GM10266 (cell line): ENCODE results near the gene SMG5.
"Not testable (repeated sequence)": the region's sequence is repeated elsewhere in the genome, so short reads cannot be mapped to it uniquely, and the experiment has no call there.

Source experiments
- DNase-seq: peaks from one replicate; pipeline ENCODE4 v3.0.0; 2012; ENCODE audit errors: extremely low spot score
- TF ChIP-seq, protein P1 (sequence below): IDR thresholded peaks from 2 replicates; pipeline ENCODE4 v1.5.1; 2012; ENCODE audit warnings: mild to moderate bottlenecking, low read depth; ENCODE audit not compliant: control insufficient read depth, insufficient read depth; ENCODE audit errors: missing control alignments

SMG5 gene, protein sequence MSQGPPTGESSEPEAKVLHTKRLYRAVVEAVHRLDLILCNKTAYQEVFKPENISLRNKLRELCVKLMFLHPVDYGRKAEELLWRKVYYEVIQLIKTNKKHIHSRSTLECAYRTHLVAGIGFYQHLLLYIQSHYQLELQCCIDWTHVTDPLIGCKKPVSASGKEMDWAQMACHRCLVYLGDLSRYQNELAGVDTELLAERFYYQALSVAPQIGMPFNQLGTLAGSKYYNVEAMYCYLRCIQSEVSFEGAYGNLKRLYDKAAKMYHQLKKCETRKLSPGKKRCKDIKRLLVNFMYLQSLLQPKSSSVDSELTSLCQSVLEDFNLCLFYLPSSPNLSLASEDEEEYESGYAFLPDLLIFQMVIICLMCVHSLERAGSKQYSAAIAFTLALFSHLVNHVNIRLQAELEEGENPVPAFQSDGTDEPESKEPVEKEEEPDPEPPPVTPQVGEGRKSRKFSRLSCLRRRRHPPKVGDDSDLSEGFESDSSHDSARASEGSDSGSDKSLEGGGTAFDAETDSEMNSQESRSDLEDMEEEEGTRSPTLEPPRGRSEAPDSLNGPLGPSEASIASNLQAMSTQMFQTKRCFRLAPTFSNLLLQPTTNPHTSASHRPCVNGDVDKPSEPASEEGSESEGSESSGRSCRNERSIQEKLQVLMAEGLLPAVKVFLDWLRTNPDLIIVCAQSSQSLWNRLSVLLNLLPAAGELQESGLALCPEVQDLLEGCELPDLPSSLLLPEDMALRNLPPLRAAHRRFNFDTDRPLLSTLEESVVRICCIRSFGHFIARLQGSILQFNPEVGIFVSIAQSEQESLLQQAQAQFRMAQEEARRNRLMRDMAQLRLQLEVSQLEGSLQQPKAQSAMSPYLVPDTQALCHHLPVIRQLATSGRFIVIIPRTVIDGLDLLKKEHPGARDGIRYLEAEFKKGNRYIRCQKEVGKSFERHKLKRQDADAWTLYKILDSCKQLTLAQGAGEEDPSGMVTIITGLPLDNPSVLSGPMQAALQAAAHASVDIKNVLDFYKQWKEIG

DNA sequence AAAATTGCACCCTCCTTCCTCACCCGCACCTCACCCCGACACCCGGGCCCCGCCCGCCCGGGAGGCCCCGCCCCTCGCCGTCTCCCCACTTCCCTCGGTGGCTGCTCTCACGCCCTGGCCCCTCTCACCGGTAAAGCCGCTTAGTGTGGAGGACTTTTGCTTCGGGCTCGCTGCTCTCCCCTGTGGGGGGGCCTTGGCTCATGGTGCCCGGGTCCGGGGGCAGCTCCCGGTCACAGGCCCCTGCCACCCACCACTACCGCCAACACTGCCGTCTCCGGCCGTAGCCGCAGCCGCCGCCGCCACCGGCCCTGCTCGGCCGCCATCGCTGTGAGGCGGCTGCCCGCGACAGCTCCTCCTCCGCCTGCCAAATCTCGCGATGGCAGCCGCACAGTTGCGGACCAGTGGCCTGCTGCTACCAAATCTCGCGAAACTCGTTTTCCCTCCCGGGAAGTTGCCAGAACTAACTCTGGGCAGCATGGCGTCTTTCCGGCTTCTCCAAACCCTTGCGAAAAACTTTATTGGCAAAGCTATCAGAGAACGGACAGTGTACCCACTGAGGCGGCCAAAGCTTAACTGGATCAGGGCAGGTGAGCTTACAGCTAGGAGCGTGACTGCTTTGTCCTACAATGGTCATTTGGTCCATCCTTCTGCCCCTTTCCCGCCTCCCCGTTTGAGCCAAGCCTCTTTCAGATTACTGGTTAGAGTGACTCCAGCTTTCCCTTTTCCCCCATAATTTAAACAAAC lies at the start of gene SMG5:
Gene SMG5, minus strand, starts transcription at position 347 of the 744 bp plus-strand sequence. Its CDS starts 145 bp downstream, at position 202.
- DNase-seq: peak; percentile 96
- TF ChIP-seq, protein P1, sequence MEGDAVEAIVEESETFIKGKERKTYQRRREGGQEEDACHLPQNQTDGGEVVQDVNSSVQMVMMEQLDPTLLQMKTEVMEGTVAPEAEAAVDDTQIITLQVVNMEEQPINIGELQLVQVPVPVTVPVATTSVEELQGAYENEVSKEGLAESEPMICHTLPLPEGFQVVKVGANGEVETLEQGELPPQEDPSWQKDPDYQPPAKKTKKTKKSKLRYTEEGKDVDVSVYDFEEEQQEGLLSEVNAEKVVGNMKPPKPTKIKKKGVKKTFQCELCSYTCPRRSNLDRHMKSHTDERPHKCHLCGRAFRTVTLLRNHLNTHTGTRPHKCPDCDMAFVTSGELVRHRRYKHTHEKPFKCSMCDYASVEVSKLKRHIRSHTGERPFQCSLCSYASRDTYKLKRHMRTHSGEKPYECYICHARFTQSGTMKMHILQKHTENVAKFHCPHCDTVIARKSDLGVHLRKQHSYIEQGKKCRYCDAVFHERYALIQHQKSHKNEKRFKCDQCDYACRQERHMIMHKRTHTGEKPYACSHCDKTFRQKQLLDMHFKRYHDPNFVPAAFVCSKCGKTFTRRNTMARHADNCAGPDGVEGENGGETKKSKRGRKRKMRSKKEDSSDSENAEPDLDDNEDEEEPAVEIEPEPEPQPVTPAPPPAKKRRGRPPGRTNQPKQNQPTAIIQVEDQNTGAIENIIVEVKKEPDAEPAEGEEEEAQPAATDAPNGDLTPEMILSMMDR: no peak

DNA sequence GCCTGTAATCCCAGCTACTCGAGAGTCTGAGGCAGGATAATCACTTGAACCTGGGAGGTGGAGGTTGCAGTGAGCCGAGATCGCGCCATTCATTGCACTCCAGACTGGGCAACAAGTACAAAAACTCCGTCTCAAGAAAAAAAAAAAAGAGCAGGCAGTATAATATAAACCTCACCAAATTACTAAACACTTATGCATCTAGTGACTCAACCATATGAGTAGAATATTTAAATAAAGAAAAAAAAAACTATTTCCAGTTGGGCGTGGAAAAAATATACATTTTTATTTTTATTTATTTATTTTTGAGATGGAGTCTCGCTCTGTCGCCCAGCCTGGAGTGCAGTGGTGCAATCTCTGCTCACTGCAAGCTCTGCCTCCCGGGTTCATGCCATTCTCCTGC lies 40.6 kb upstream of the SMG5 start:
- not testable (repeated sequence) for DNase-seq

DNA sequence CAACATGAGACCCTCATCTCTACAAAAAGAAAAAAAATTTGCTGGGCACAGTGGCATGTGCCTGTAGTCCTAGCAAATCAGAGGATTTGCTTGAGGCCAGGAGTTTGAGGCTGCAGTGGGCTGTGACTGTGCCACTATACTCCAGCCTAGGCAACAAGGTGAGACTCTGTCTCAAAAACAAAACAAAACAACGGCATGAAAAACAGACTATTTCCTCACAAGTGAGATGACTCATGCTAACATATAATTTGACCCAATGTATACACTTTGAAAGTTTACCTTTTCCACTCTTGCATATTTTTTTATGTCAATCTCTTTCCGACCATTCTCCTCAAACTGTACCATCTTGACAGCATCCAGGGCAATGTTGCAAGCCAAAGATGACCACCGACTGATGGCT lies 37.9 kb upstream of the SMG5 start:
- TF ChIP-seq, protein P1: no peak
- DNase-seq: no peak

DNA sequence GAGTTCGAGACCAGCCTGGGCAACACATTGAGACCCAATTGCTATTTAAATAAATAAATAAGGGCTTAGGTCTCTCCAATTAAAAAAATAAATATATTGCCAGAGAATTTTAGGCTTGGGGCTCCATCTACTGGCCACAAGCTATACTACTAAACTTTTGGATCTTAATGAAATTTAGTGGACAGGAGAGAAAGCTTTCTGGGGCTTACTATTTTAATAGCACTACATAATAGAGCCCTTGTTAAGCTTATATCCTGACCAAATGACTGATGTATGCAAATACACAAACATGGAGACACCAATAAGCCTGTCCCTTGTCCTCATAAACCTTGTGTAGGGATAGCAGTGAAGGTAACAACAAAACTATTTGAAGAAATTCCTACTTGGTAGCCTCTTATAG lies 37.0 kb upstream of the SMG5 start:
- DNase-seq: no peak
- TF ChIP-seq, protein P1: peak; percentile 36

DNA sequence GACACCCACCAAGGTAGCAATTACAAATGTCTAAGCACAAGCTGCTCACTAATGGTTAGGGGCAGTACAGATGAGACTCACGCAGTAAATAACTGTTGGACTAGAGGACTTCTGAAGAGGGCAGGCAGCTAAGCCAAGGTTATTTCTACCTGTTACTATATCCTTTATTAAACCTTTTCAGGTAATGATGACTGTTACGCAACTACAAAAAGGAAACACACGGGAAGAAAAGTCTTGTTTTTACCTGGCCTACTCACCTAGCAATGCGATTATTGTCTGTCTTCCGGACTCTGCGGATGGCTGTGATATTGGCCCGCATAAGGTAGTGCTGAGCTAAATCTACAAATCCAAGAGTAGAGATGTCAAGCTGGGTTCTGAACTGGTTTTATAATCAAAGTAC lies 34.3 kb upstream of the SMG5 start:
- TF ChIP-seq, protein P1: no peak
- no peak for DNase-seq

DNA sequence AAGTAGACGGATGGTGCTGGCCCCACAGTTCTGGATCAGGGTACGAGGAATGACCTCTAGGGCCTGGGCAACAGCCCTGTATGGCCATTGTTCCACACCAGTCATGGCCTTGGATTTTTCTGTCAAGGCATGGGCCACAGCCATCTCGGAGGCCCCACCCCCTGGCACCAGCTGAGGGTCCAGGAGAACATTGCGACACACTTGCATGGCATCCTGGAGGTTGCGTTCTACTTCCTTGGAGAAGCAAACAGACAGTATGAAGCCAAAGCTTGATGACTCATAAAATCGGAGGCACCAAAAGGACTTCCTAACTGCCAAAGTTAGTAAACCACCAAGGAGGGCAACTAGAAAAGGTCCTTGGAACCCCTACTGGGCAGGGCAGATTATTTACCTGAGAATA lies 28.3 kb upstream of the SMG5 start:
- TF ChIP-seq, protein P1: no peak
- no peak for DNase-seq

DNA sequence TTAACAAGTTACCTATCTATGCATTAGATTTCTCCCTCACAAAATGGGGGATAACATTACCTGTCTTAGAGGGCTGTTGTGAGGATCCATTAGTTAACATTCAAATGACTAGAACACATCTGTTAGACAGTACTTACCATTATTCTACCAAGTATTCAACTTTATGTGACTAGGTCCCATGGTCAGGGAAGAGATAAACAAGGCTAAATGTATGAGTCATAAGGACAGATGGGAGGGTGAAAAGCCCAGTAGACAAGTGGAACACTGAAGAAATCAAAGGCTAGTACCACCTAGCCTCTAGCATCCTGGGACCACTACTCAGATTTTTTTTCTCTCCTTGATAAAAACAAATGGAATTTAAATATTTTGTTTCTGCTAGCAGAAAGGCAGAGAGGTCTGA lies 25.5 kb upstream of the SMG5 start:
- TF ChIP-seq, protein P1: no peak
- DNase-seq: no peak
